Measurements from ENCODE around the gene CSAD. TPM values are rescaled to one million over a fixed set of nuclear protein-coding genes. Genes with fewer than 3 reads are reported as not detected.
A peak's percentile ranks its signal among the peaks of the same experiment; 100 is the strongest.

Gene CSAD
- total RNA-seq (2021; fragmentation: NEBNext Ultra II Directional; extraction: Animal tissue kit (Norgen Biotek cat#: 25700)) = 10 to 100 TPM; 13.9 to 17.1 (median 16.0) TPM
- long read RNA-seq, partial matches to known transcripts = 0 of 3 reads
- long read RNA-seq, other reads (novel, unspliced or antisense) = 3 of 3 reads

DNA sequence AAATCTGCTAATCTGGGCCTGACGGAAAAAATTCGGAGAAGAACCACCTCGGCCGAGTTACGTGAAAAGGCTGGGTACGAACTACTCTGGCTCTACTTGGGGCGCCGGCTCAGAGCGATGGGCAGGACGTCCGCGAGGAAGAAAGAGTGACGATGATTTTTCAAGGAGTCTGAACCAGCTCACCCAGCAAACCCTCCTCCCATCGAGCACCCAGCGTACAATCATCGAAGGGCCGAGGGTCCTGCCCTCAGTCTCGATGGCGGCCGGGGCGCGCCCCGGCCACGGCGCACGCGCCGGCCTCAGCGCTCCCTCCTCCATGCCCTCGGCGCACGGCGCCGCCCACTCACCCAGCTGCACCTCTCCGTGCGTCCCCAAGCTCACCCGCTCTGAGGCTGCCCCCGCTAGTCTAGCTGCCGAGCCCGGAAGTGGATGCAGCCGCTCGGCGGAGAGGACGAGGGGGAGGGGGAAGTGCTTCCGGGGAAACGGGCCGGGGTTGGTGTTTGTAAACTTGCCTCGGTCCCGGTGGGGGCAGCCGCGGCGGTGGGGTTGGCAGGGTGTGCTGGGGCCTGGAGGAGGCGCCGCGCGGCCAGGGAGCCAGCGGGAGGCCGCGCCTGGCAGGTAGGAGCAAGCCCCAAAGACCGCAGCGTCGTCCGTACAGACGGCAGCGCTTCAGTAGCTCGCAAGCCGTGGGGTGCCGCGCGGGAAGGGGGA, at the start of gene CSAD, which contains the start of gene ZNF740:
Gene CSAD (minus strand): TSS at position 706 of the 711 bp plus-strand sequence. CDS start 7,455 bp downstream, outside the sequence.
Gene ZNF740 (plus strand): TSS at position 503 of the 711 bp plus-strand sequence. CDS start 1,262 bp downstream, outside the sequence.
- peak within 1 kb of the TSS; percentile 95 for H3K4me3 Mint-ChIP-seq
- no peaks in the 10 kb centered on the region for H3K27me3 Mint-ChIP-seq (ENCODE audit: insufficient read depth)
- H3K36me3 Mint-ChIP-seq (ENCODE audit: low read depth) = peaks cover 25% of the 10 kb centered on the region
- no peak; the same call in 1 of the 2 replicates for TF ChIP-seq CTCF (IDR thresholded peaks at IDR 0.05)
- peak within 1 kb of the TSS; percentile 97 for H3K27ac Mint-ChIP-seq
- peaks cover 47% of the 10 kb centered on the region for H3K4me1 Mint-ChIP-seq (ENCODE audit: low read depth)
- H3K9me3 Mint-ChIP-seq = no peaks in the 10 kb centered on the region
- DNase-seq = peak; percentile 97

DNA sequence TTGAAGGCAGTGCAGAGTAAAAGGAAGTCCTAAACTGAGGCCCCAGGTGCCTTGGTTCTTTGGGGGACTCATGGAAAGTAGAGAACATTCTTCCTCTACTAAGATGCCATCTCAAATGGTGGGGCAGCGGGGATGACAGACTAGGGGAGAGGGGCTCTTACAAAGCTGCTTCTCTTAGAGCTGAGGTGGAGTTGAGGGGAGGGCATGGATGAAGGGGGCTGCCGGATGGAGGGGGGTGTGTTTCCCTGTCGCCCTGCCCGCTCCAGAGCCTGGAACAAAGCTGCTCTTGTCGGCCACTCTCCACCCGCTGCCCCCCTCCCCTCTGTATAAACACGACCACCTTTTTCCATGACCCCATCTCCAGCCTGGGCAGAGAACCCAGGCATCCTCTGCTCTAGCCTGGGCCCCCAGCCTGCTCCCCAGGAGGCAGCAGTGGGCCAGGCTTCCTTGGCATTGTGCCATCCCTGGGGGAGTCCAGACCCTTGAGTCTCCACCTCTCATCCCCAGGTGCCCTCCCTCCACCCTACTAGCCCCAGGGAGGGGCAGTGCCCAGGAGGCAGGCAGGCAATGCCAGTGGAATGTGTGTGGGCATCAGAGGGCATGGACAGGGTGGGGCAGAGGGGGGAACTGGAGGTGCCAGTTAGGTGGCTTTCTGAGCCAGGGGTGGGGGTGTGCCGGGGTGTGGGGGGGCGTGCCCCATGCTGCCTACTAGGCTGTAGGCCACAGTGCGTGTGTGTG, 49.6 kb upstream of the CSAD start:
- H3K4me1 Mint-ChIP-seq (ENCODE audit: low read depth) = peaks cover 52% of the 10 kb centered on the region
- peaks cover 3% of the 10 kb centered on the region for H3K27me3 Mint-ChIP-seq (ENCODE audit: insufficient read depth)
- H3K36me3 Mint-ChIP-seq (ENCODE audit: low read depth) = no peaks in the 10 kb centered on the region; the same call in 1 of the 2 replicates
- H3K9me3 Mint-ChIP-seq = no peaks in the 10 kb centered on the region
- no peak for TF ChIP-seq CTCF (IDR thresholded peaks at IDR 0.05)
- no peak for DNase-seq
- H3K27ac Mint-ChIP-seq = no peak overlapping the region
- peak overlapping the region; percentile 33; the same call in 1 of the 2 replicates for H3K4me3 Mint-ChIP-seq

DNA sequence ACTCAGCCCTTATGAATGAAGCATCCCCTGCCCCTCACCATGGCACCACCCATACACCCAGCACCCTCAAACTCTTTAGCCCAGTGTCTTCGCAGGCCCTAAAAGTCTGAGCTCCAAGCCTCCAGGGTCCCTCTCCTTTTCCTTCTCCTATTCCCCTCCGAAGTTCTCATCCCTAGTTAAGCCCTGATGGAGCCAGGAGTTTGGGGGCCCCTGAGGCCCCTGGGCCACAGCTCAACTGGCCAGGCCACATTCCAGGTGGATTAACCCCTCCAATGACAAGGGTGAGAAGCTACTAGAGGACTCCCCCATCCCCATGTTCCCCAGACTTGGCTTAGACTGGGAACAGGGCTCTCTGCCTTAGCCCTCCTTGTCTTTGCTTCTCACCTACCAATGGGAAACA, 48.7 kb upstream of the CSAD start:
- no peak for TF ChIP-seq CTCF (IDR thresholded peaks at IDR 0.05)
- H3K36me3 Mint-ChIP-seq (ENCODE audit: low read depth) = no peaks in the 10 kb centered on the region; the same call in 1 of the 2 replicates
- no peaks in the 10 kb centered on the region for H3K9me3 Mint-ChIP-seq
- DNase-seq = no peak
- no peak overlapping the region for H3K4me3 Mint-ChIP-seq
- peaks cover 61% of the 10 kb centered on the region for H3K4me1 Mint-ChIP-seq (ENCODE audit: low read depth)
- H3K27me3 Mint-ChIP-seq (ENCODE audit: insufficient read depth) = peaks cover 1% of the 10 kb centered on the region
- H3K27ac Mint-ChIP-seq = no peak overlapping the region; the same call in 1 of the 2 replicates

GRCh38 chr12:53227836-53228235, 47.1 kb upstream of the CSAD start:
- Mint-ChIP-seq H3K9me3 (no peaks in the 10 kb centered on the region), H3K36me3 (ENCODE audit: low read depth) (no peaks in the 10 kb centered on the region; the same call in 1 of the 2 replicates), H3K27me3 (ENCODE audit: insufficient read depth) (peaks cover 1% of the 10 kb centered on the region), H3K27ac (no peak overlapping the region), H3K4me3 (no peak overlapping the region), H3K4me1 (ENCODE audit: low read depth) (peaks cover 63% of the 10 kb centered on the region)
- no peak for DNase-seq
- TF ChIP-seq CTCF (IDR thresholded peaks at IDR 0.05) = no peak

- Mint-ChIP-seq H3K27ac (no peak overlapping the region), H3K36me3 (ENCODE audit: low read depth) (no peaks in the 10 kb centered on the region; the same call in 1 of the 2 replicates), H3K4me3 (no peak overlapping the region), H3K27me3 (ENCODE audit: insufficient read depth) (peaks cover 1% of the 10 kb centered on the region), H3K4me1 (ENCODE audit: low read depth) (peaks cover 63% of the 10 kb centered on the region), H3K9me3 (no peaks in the 10 kb centered on the region)
- TF ChIP-seq CTCF (IDR thresholded peaks at IDR 0.05) = no peak
- DNase-seq = no peak
Measured at GRCh38 chr12:53227341-53227740, 46.6 kb upstream of the CSAD start.
